ENCODE measurements around the gene PEAK1.

- TF ChIP-seq EZH2 (IDR thresholded peaks at IDR 0.05; ENCODE audit: borderline replicate concordance, low read depth, low read length, poor library complexity, severe bottlenecking) = no peak
- no peak for TF ChIP-seq CTCF (conservative IDR thresholded peaks at IDR 0.05; ENCODE audit: low read depth, low read length)
These were observed 312.8 kb downstream of the PEAK1 start for GRCh38 chr15:77107068-77107467.
